Muscle of leg (tissue), 11 donors: ENCODE results near the gene PRPH2. TPM values are rescaled to one million over a fixed set of nuclear protein-coding genes. Genes with fewer than 3 reads are reported as not detected.

Experiments used
- DNase-seq: peaks from one replicate; pipeline ENCODE4 v3.0.0; 2013
- H3K27ac ChIP-seq: one replicate; pipeline ENCODE4 v1.5.1; 2013; ENCODE audit warnings: mild to moderate bottlenecking, low read length, control low read depth
- H3K27me3 ChIP-seq: one replicate; pipeline ENCODE4 v1.6.1; 2013; ENCODE audit warnings: low read length; ENCODE audit not compliant: control insufficient read depth, insufficient read depth
- H3K36me3 ChIP-seq: one replicate; pipeline ENCODE4 v1.6.1; 2013; ENCODE audit warnings: low read length; ENCODE audit not compliant: control insufficient read depth, insufficient read depth
- H3K4me1 ChIP-seq: one replicate; pipeline ENCODE4 v1.6.1; 2013; ENCODE audit warnings: low read length; ENCODE audit not compliant: control insufficient read depth, insufficient read depth
- H3K4me3 ChIP-seq: one replicate; pipeline ENCODE4 v1.5.1; 2013; ENCODE audit warnings: low read length, control low read depth
- H3K9me3 ChIP-seq: replicated peaks from 2 replicates; pipeline ENCODE4 v1.6.1; 2013; ENCODE audit warnings: low read depth, low read length; ENCODE audit not compliant: control insufficient read depth
- WGBS: methylation state at CpG from one replicate; pipeline ENCODE4 v1.1.5; 2013; ENCODE audit warnings: missing lambda C conversion rate; ENCODE audit not compliant: insufficient coverage; 5-methylcytosine and 5-hydroxymethylcytosine counted together
- polyA plus RNA-seq, 8 donors: library from polyadenylated mRNA; unstranded; fragments of 120-200 nt; gene quantifications; one replicate each; pipeline versions ENCODE4 v1.2.1 to v1.2.3, GENCODE V29; 2013; ENCODE audit warnings: inconsistent platforms in 1 of 8, low replicate concordance in 1 of 8; ENCODE audit not compliant: insufficient read length in 8 of 8, insufficient read depth in 1 of 8
- total RNA-seq: library from RNA; stranded (reverse); fragments of 120-200 nt; gene quantifications from one replicate; pipeline ENCODE4 v1.2.4, GENCODE V29; 2013

PRPH2 gene
- total and polyA plus RNA-seq, 9 donors, result 2.1 to 6.2 (median 5.2) TPM

DNA sequence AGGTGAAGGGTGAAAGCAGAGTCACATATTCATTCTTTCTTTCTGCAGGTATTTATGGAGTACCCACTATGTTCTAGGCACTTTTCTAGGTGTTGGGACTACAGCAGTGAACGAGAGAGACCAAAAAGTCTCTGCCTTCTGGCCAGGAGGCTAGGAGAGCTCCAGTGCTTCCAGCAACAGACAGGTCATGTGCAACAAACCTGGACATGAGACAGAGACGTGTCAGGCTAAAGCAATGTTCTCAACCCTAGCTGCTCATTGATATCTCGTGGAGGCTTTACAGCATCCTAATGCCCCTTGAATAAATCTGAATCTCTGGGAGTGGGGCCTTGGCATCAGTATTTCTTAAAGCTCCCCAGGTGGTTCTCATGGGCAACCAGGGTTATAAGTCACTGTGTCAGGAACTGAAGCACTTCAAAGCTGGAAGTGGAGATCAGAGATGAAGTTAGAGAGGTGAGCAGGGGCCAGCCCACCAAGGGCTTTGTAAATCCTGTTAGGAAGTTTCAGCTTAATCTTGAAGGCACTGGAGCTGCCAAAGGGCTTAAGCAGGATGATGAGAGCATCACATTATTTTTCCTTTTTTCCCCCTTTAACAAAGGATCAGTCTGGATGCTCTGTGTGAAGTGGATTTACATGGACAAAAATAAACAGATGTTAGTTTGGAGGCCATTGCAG lies 36.5 kb upstream of the PRPH2 start:
- H3K4me1 ChIP-seq, result no peaks in the 10 kb centered on the region
- DNase-seq, result no peak
- 73% methylated on average over 3 of the region's 3 CpGs for WGBS
- no peaks in the 10 kb centered on the region for H3K9me3 ChIP-seq
- no peak overlapping the region for H3K27ac ChIP-seq
- H3K36me3 ChIP-seq, result peaks cover 11% of the 10 kb centered on the region
- H3K4me3 ChIP-seq, result no peak overlapping the region
- H3K27me3 ChIP-seq, result no peaks in the 10 kb centered on the region

DNA sequence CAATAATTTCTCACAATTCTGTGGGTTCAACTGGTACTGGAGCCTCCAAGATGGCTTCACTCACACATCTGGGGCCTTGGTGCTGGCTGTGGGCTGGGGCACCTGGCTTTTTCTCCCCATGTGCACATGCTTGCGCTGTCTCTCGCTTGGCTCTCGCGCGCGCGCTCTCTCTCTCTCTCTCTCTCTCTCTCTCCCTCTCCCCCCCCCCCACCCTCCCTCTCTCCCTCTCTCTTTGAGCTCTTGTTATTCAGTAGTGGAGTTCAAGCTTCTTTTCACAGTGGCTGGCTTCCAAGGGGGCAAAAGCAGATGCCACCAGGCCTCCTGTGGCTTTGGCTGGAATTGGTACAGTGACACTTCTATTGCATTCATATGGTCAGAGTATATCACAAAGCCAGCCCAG lies 34.3 kb upstream of the PRPH2 start:
- Histone ChIP-seq H3K27me3 (no peaks in the 10 kb centered on the region), H3K4me3 (no peak overlapping the region), H3K36me3 (peaks cover 11% of the 10 kb centered on the region), H3K4me1 (no peaks in the 10 kb centered on the region), H3K27ac (no peak overlapping the region), H3K9me3 (no peaks in the 10 kb centered on the region)
- DNase-seq, result no peak
- no CpG with 5 or more reads among the region's 7 CpGs for WGBS

- 90% methylated on average over 2 of the region's 5 CpGs for WGBS
- no peaks in the 10 kb centered on the region for H3K27me3 ChIP-seq
- H3K27ac ChIP-seq, result no peak overlapping the region
- H3K9me3 ChIP-seq, result no peaks in the 10 kb centered on the region
- H3K4me3 ChIP-seq, result no peak overlapping the region
- peaks cover 11% of the 10 kb centered on the region for H3K36me3 ChIP-seq
- DNase-seq, result no peak
- no peaks in the 10 kb centered on the region for H3K4me1 ChIP-seq
These were observed 32.4 kb upstream of the PRPH2 start for GRCh38 chr6:42754759-42755158.

- H3K27ac ChIP-seq, result no peak overlapping the region
- WGBS, result no CpG with 5 or more reads among the region's 3 CpGs
- no peak overlapping the region for H3K4me3 ChIP-seq
- no peaks in the 10 kb centered on the region for H3K9me3 ChIP-seq
- DNase-seq, result no peak
- peaks cover 4% of the 10 kb centered on the region for H3K4me1 ChIP-seq
- H3K36me3 ChIP-seq, result no peaks in the 10 kb centered on the region
- no peaks in the 10 kb centered on the region for H3K27me3 ChIP-seq
These were observed 28.7 kb upstream of the PRPH2 start for GRCh38 chr6:42751055-42751454.

DNA sequence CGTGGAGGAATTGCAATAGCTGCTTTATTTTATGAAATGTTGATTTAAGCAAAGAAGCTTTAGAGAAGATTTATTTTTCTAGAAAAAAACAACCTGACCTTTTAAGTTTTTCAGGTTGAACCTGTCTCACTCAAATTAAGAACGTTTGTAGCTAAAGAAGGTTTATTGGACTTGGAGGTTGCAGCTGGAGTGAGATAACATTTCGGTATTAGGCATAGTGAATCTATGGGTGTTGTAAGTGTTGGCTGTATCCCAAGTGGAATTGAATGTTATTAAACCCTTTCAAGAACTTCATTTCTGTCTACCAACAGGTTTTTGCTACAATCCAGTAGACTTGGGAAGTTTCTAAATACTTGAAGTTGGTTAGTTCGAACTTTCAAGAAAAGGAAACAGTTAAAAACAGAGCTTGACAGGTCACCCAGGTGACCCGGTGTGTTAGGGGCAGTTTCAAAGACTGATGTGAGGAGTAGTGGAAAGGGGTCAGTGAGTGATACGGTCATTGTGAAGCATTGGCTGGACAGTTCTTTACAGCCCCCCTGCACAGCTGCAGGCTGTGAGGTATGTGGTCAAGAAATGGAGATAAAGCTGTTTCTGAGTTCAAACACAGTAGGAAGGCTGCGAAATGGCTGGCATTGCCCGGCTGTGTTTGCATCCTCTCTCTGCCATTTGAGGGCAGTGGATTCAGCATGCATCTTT lies 26.0 kb upstream of the PRPH2 start:
- Histone ChIP-seq H3K27ac (no peak overlapping the region), H3K36me3 (no peaks in the 10 kb centered on the region), H3K27me3 (no peaks in the 10 kb centered on the region), H3K4me1 (peaks cover 17% of the 10 kb centered on the region), H3K4me3 (no peak overlapping the region), H3K9me3 (no peaks in the 10 kb centered on the region)
- DNase-seq, result no peak
- WGBS, result 50% methylated on average over 5 of the region's 8 CpGs

GRCh38 chr6:42746463-42747391 lies 24.3 kb upstream of the PRPH2 start:
- peaks cover 17% of the 10 kb centered on the region for H3K4me1 ChIP-seq
- peak overlapping the region; percentile 84 for H3K4me3 ChIP-seq
- WGBS, result under 1% methylated on average over 25 of the region's 55 CpGs
- no peaks in the 10 kb centered on the region for H3K36me3 ChIP-seq
- peak; percentile 95 for DNase-seq
- no peaks in the 10 kb centered on the region for H3K9me3 ChIP-seq
- no peaks in the 10 kb centered on the region for H3K27me3 ChIP-seq
- peak overlapping the region; percentile 99 for H3K27ac ChIP-seq

- Histone ChIP-seq H3K9me3 (no peaks in the 10 kb centered on the region), H3K4me3 (peak within 1 kb of the TSS; percentile 90), H3K27me3 (no peaks in the 10 kb centered on the region), H3K27ac (peak within 1 kb of the TSS; percentile 99), H3K4me1 (peaks cover 17% of the 10 kb centered on the region), H3K36me3 (no peaks in the 10 kb centered on the region)
- WGBS, result 0% methylated on average over 39 of the region's 57 CpGs
- DNase-seq, result peak; percentile 100
These were observed 23.5 kb upstream of the PRPH2 start, which contains the start of gene TBCC for GRCh38 chr6:42745640-42746462. Gene TBCC, minus strand, starts transcription at chr6:42746103. Its CDS starts 30 bp downstream, at chr6:42746073.

DNA sequence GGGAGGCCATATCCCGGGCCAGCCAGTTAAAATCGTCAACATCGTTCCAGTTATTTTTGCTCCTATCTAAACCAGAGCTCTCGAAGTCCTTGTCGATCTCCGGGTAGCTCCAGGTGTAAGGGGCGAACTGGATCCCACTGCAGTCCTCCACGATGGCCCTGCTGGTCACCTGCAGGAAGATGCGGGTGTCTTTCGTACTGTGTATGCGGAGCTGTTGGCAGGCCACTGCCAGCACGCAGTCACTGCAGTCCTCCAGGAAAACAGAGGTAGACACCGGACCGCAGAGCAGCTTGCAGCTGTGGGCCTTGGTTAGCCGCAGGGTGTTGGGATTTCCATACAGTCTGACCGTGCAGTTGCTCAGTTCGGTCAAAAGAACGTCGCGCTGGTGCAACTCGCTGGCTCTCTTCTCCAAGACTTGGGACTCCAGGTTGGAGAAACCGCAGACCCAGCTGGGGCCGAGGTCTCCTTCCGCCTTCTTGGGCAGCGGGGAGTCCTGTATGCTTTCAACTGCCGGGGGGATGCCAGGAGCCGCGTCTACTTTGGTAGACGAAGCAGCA lies 22.8 kb upstream of the PRPH2 start:
- H3K4me1 ChIP-seq, result peaks cover 17% of the 10 kb centered on the region
- H3K4me3 ChIP-seq, result peak overlapping the region; percentile 90
- H3K27me3 ChIP-seq, result no peaks in the 10 kb centered on the region
- peak; percentile 46 for DNase-seq
- H3K9me3 ChIP-seq, result no peaks in the 10 kb centered on the region
- WGBS, result under 1% methylated on average over 27 of the region's 29 CpGs
- no peaks in the 10 kb centered on the region for H3K36me3 ChIP-seq
- H3K27ac ChIP-seq, result peak overlapping the region; percentile 98

- Histone ChIP-seq H3K4me3 (peak overlapping the region; percentile 90), H3K9me3 (no peaks in the 10 kb centered on the region), H3K36me3 (no peaks in the 10 kb centered on the region), H3K4me1 (peaks cover 17% of the 10 kb centered on the region), H3K27ac (peak overlapping the region; percentile 98), H3K27me3 (no peaks in the 10 kb centered on the region)
- no peak for DNase-seq
- 65% methylated on average over 15 of the region's 21 CpGs for WGBS
These were observed 22.0 kb upstream of the PRPH2 start for GRCh38 chr6:42744351-42744893.
